ENCODE measurements around the gene ARFGAP1. TPM values are rescaled to one million over a fixed set of nuclear protein-coding genes. Genes with fewer than 3 reads are reported as not detected.

The ARFGAP1 gene
- total and polyA plus RNA-seq, 2 experiments from 2014 or later, result 41.5 to 95.5 TPM

MicroRNAs encoded within 50 kb of the gene (microRNA counts, 767-probe panel; counts per million panel counts)
- microRNA hsa-miR-3196, result not detected

Small RNA genes lying within 50 kb of the gene (microRNA-seq; reads per million reads assigned to microRNA genes)
- not detected for gene MIR3196
- gene MIR4326, result not detected

Small RNA genes lying within 50 kb of the gene (small RNA-seq; reads per million reads assigned to genes)
- gene MIR3196 (ENCODE audit: low replicate concordance), result not detected
- 0.22 reads per million for gene MIR4326 (ENCODE audit: low replicate concordance)
- 0.67 reads per million, percentile 46 among the genes with 10 or more reads in this experiment for gene RNU6-994P (ENCODE audit: low replicate concordance)

Other genes starting within 250 kb of the ARFGAP1 start
- gene YTHDF1, start 56.7 kb upstream of the ARFGAP1 start, total RNA-seq (2014; rRNA removed; shearing (Covaris generic)), result 64.3 and 64.5 TPM in 2 replicates
- gene YTHDF1, start 56.7 kb upstream of the ARFGAP1 start, polyA plus RNA-seq (2016; fragmentation: Nextera tagmentation; extraction: Ambion mirVana), result 30.9 and 34.9 TPM in 2 replicates
- gene BIRC7, start 36.9 kb upstream of the ARFGAP1 start, total RNA-seq (2014; rRNA removed; shearing (Covaris generic)), result 0.24 TPM in 1 of 2 replicates, not detected in the other
- 0.16 TPM in 1 of 2 replicates, not detected in the other for gene BIRC7, start 36.9 kb upstream of the ARFGAP1 start, polyA plus RNA-seq (2016; fragmentation: Nextera tagmentation; extraction: Ambion mirVana)
- gene NKAIN4, start 18.4 kb upstream of the ARFGAP1 start, total RNA-seq (2014; rRNA removed; shearing (Covaris generic)), result 12.6 and 16.0 TPM in 2 replicates
- gene NKAIN4, start 18.4 kb upstream of the ARFGAP1 start, polyA plus RNA-seq (2016; fragmentation: Nextera tagmentation; extraction: Ambion mirVana), result 9.5 and 13.2 TPM in 2 replicates
- gene COL20A1, start 20.4 kb downstream of the ARFGAP1 start, total RNA-seq (2014; rRNA removed; shearing (Covaris generic)), result 0.28 and 0.43 TPM in 2 replicates
- gene COL20A1, start 20.4 kb downstream of the ARFGAP1 start, polyA plus RNA-seq (2016; fragmentation: Nextera tagmentation; extraction: Ambion mirVana), result 0.59 and 0.79 TPM in 2 replicates
- 1.9 and 3.9 TPM in 2 replicates for gene CHRNA4, start 88.5 kb downstream of the ARFGAP1 start, total RNA-seq (2014; rRNA removed; shearing (Covaris generic))
- gene CHRNA4, start 88.5 kb downstream of the ARFGAP1 start, polyA plus RNA-seq (2016; fragmentation: Nextera tagmentation; extraction: Ambion mirVana), result 2.1 and 2.7 TPM in 2 replicates
- gene KCNQ2, start 199.8 kb downstream of the ARFGAP1 start, total RNA-seq (2014; rRNA removed; shearing (Covaris generic)), result 61.7 and 92.4 TPM in 2 replicates
- gene KCNQ2, start 199.8 kb downstream of the ARFGAP1 start, polyA plus RNA-seq (2016; fragmentation: Nextera tagmentation; extraction: Ambion mirVana), result 67.9 and 68.5 TPM in 2 replicates
- gene EEF1A2, start 226.3 kb downstream of the ARFGAP1 start, total RNA-seq (2014; rRNA removed; shearing (Covaris generic)), result 37.1 TPM in 2 replicates
- 1.3 and 1.4 TPM in 2 replicates for gene EEF1A2, start 226.3 kb downstream of the ARFGAP1 start, polyA plus RNA-seq (2016; fragmentation: Nextera tagmentation; extraction: Ambion mirVana)
- 117 and 141 TPM in 2 replicates for gene PPDPF, start 248.0 kb downstream of the ARFGAP1 start, total RNA-seq (2014; rRNA removed; shearing (Covaris generic))
- 83.9 and 92.9 TPM in 2 replicates for gene PPDPF, start 248.0 kb downstream of the ARFGAP1 start, polyA plus RNA-seq (2016; fragmentation: Nextera tagmentation; extraction: Ambion mirVana)